Neuronal stem cell (in vitro differentiated cells): ENCODE measurements around the gene MYOT.
"Not testable (repeated sequence)": the region's sequence is repeated elsewhere in the genome, so short reads cannot be mapped to it uniquely, and the experiment has no call there.

Experiments used
- DNase-seq: peaks from one replicate; pipeline ENCODE4 v3.0.0-alpha.2; 2013; ENCODE audit warnings: low spot score
- H2AFZ ChIP-seq: one replicate; pipeline ENCODE4 v1.6.1; 2013; ENCODE audit warnings: mild to moderate bottlenecking, low read length, inconsistent platforms
- H2AK5ac ChIP-seq: 2 replicates; pipeline ENCODE4 v1.6.1; 2013; ENCODE audit warnings: low read depth, mild to moderate bottlenecking, inconsistent platforms, low read length, moderate library complexity, mixed read lengths
- H2BK120ac ChIP-seq: 2 replicates; pipeline ENCODE4 v1.6.1; 2013; ENCODE audit warnings: low read depth, mild to moderate bottlenecking, inconsistent platforms, low read length, moderate library complexity, mixed read lengths
- H2BK12ac ChIP-seq: one replicate; pipeline ENCODE4 v1.6.1; 2013; ENCODE audit warnings: low read length, inconsistent platforms
- H2BK15ac ChIP-seq: 2 replicates; pipeline ENCODE4 v1.6.1; 2013; ENCODE audit warnings: mild to moderate bottlenecking, low read length, inconsistent platforms, mixed read lengths
- H2BK5ac ChIP-seq: one replicate; pipeline ENCODE4 v1.6.1; 2013; ENCODE audit warnings: inconsistent platforms, mild to moderate bottlenecking, low read length, moderate library complexity
- H3K14ac ChIP-seq: one replicate; pipeline ENCODE4 v1.6.1; 2013; ENCODE audit warnings: low read length, inconsistent platforms
- H3K18ac ChIP-seq: 2 replicates; pipeline ENCODE4 v1.6.1; 2013; ENCODE audit warnings: low read length, inconsistent platforms
- H3K23ac ChIP-seq: 2 replicates; pipeline ENCODE4 v1.6.1; 2013; ENCODE audit warnings: low read depth, mild to moderate bottlenecking, mixed read lengths, low read length, inconsistent platforms; ENCODE audit not compliant: poor library complexity
- H3K27ac ChIP-seq: replicated peaks from 3 replicates; pipeline ENCODE4 v1.5.1; 2013; ENCODE audit warnings: low read length, inconsistent platforms
- H3K27me3 ChIP-seq, 3 experiments: 2 replicates each; pipeline ENCODE4 v1.6.1; 2013; ENCODE audit warnings: low read length in 3 of 3, mild to moderate bottlenecking in 2 of 3, inconsistent platforms in 1 of 3, low read depth in 1 of 3, mixed read lengths in 1 of 3, moderate library complexity in 1 of 3; ENCODE audit not compliant: control insufficient read depth in 3 of 3, insufficient read depth in 3 of 3
- H3K36me3 ChIP-seq, 2 donors: replicated peaks in 1 of 2; 2 replicates each; pipeline ENCODE4 v1.6.1; 2013; ENCODE audit warnings: low read length in 2 of 2; ENCODE audit not compliant: control insufficient read depth in 2 of 2, insufficient read depth in 2 of 2
- H3K4ac ChIP-seq: 2 replicates; pipeline ENCODE4 v1.6.1; 2013; ENCODE audit warnings: inconsistent platforms, mild to moderate bottlenecking, low read length, moderate library complexity
- H3K4me1 ChIP-seq, 2 donors: 1 replicate in 1 of 2; 2 replicates in 1 of 2; pipeline ENCODE4 v1.6.1; 2013; ENCODE audit warnings: low read length in 2 of 2, low read depth in 1 of 2; ENCODE audit not compliant: control insufficient read depth in 2 of 2, insufficient read depth in 1 of 2
- H3K4me2 ChIP-seq: one replicate; pipeline ENCODE4 v1.6.1; 2013; ENCODE audit warnings: mild to moderate bottlenecking, low read length, inconsistent platforms; ENCODE audit not compliant: insufficient read depth, poor library complexity, severe bottlenecking
- H3K4me3 ChIP-seq, 2 donors: 2 replicates each; pipeline ENCODE4 v1.5.1; 2013; ENCODE audit warnings: low read length in 2 of 2, mild to moderate bottlenecking in 2 of 2, inconsistent platforms in 1 of 2, moderate library complexity in 1 of 2
- H3K79me1 ChIP-seq: one replicate; pipeline ENCODE4 v1.6.1; 2013; ENCODE audit warnings: low read depth, mild to moderate bottlenecking, inconsistent platforms, low read length, moderate library complexity
- H3K9ac ChIP-seq: one replicate; pipeline ENCODE4 v1.6.1; 2013; ENCODE audit warnings: mild to moderate bottlenecking, low read depth, low read length, inconsistent platforms; ENCODE audit not compliant: poor library complexity
- H3K9me3 ChIP-seq, 2 donors: replicated peaks in 1 of 2; 2 replicates each; pipeline versions ENCODE3 to v1.6.1; 2013; ENCODE audit warnings: low read length in 2 of 2, mild to moderate bottlenecking in 2 of 2, inconsistent platforms in 1 of 2, low read depth in 1 of 2, mixed read lengths in 1 of 2, moderate library complexity in 1 of 2; ENCODE audit not compliant: control insufficient read depth in 2 of 2, insufficient read depth in 1 of 2
- H4K8ac ChIP-seq: one replicate; pipeline ENCODE4 v1.6.1; 2013; ENCODE audit warnings: low read depth, mild to moderate bottlenecking, inconsistent platforms, low read length, moderate library complexity
- H4K91ac ChIP-seq: one replicate; pipeline ENCODE4 v1.6.1; 2013; ENCODE audit warnings: low read length, low read depth, mild to moderate bottlenecking, inconsistent platforms; ENCODE audit not compliant: poor library complexity
- WGBS, 2 donors: extraction: QIAGEN DNeasy Blood & Tissue Kit; methylation state at CpG; one replicate each; pipeline ENCODE4 v1.1.7; 2013; ENCODE audit warnings: missing lambda C conversion rate in 2 of 2, mixed read lengths in 1 of 2; ENCODE audit not compliant: insufficient read length in 2 of 2, insufficient replicate concordance in 1 of 2; ENCODE audit errors: extremely low coverage in 2 of 2; 5-methylcytosine and 5-hydroxymethylcytosine counted together

The MYOT gene

GRCh38 chr5:137847687-137848086, 20.0 kb upstream of the MYOT start:
- Histone ChIP-seq H3K36me3 (no peaks in the 10 kb centered on the region), H3K27me3 (no peaks in the 10 kb centered on the region), H3K4me3 (no peak overlapping the region), H3K18ac (no peak overlapping the region), H3K4ac (no peak overlapping the region), H3K23ac (no peak overlapping the region), H2BK15ac (no peak overlapping the region), H4K91ac (no peak overlapping the region), H3K9ac (no peak overlapping the region), H3K4me1 (no peaks in the 10 kb centered on the region), H3K4me2 (no peak overlapping the region), H3K79me1 (no peaks in the 10 kb centered on the region), H4K8ac (no peak overlapping the region), H3K9me3 (no peaks in the 10 kb centered on the region), H2AFZ (no peak overlapping the region), H2AK5ac (no peak overlapping the region), H2BK12ac (no peak overlapping the region), H2BK120ac (no peak overlapping the region), H2BK5ac (no peak overlapping the region), H3K14ac (no peak overlapping the region), H3K27ac (no peak overlapping the region)
- DNase-seq = no peak
- no CpG with 5 or more reads among the region's 6 CpGs for WGBS, 2 donors

DNA sequence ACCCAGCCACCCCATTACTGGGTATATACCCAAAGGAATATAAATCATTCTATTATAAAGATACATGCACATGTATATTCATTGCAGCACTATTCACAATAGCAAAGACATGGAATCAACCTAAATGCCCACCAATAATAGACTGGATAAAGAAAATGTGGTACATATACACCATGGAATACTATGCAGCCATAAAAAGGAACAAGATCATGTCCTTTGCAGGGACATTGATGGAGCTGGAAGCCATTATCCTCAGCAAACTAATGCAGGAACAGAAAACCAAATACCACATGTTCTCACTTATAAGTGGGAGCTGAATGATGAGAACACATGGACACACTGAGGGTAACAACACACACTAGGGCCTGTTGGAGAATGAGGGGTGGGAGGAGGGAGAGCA, 14.5 kb upstream of the MYOT start:
- H3K4me2 ChIP-seq, H2BK120ac ChIP-seq, H2AK5ac ChIP-seq, H3K4me3 ChIP-seq, H4K8ac ChIP-seq, H3K4ac ChIP-seq, H2BK12ac ChIP-seq, H3K27me3 ChIP-seq, H3K9ac ChIP-seq, H2BK5ac ChIP-seq, H3K36me3 ChIP-seq, H2BK15ac ChIP-seq, H3K18ac ChIP-seq, H3K9me3 ChIP-seq, H3K14ac ChIP-seq, DNase-seq, H3K79me1 ChIP-seq, H4K91ac ChIP-seq, H3K23ac ChIP-seq, H3K4me1 ChIP-seq, H2AFZ ChIP-seq, H3K27ac ChIP-seq: not testable (repeated sequence)

- WGBS, 2 donors = no CpG with 5 or more reads among the region's 3 CpGs
- H3K27me3 ChIP-seq = peaks cover 0 to 22% (median 0%) of the 10 kb centered on the region in 3 experiments
- H3K9ac ChIP-seq = no peak overlapping the region
- H3K4me2 ChIP-seq = no peak overlapping the region
- no peak overlapping the region for H3K4me3 ChIP-seq
- H2AK5ac ChIP-seq = no peak overlapping the region
- no peak overlapping the region for H2AFZ ChIP-seq
- no peak overlapping the region for H3K23ac ChIP-seq
- H3K36me3 ChIP-seq = no peaks in the 10 kb centered on the region
- no peak overlapping the region for H3K4ac ChIP-seq
- no peak overlapping the region for H3K14ac ChIP-seq
- H2BK120ac ChIP-seq = no peak overlapping the region
- H3K4me1 ChIP-seq = peaks cover 0 to 1% of the 10 kb centered on the region in 2 donors
- H3K9me3 ChIP-seq = peaks cover 0 to 2% of the 10 kb centered on the region in 2 donors
- no peak overlapping the region for H4K91ac ChIP-seq
- no peaks in the 10 kb centered on the region for H3K79me1 ChIP-seq
- H3K27ac ChIP-seq = no peak overlapping the region
- no peak overlapping the region for H2BK15ac ChIP-seq
- H2BK12ac ChIP-seq = no peak overlapping the region
- no peak overlapping the region for H4K8ac ChIP-seq
- no peak for DNase-seq
- no peak overlapping the region for H3K18ac ChIP-seq
- H2BK5ac ChIP-seq = no peak overlapping the region
Measured at GRCh38 chr5:137856201-137856600, 11.5 kb upstream of the MYOT start.

DNA sequence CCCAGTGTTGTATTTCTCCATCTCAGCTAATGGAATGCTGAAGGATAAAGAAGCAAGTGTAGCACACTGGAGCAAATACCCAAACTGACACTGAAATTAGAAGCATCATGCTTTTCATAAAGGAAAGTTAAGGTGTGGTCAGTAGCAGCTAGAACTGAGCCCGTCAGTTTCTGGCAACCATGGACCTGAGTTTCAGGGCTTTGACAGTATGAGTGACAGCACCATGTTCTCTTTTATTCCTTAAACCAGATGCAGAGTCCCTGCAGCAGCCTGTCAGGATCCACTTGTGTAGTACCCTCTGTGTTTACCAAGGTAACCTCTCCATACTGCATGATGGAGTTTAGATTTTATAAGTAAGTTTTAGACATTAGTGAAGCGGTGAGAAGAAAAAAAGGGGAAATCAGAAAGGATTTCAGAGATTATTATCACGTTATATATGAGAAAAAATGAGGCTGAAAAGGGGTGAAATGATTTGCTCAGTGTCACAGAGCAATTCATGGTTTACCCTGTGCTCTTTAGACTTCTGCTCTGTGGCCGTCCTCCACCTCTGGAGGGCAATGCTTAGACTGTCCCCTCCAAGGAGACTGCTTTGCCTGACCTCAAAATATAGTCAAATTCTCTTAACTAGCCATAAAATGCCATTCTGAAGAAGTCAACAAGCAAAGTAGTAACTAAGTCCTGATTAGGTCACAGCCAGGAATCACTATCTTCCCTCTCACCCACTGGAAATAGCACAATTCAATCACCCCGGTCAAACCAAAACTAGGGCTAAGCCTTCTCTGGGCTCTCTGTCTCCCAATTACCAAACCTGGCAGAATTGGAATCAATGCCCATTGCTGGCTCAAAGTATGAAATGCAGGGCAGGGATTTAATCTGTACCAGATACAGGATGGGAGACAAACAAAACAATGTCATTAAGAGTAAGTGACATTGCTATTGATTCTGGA, 10.5 kb upstream of the MYOT start:
- Histone ChIP-seq H3K4ac (no peak overlapping the region), H2BK5ac (no peak overlapping the region), H2BK15ac (no peak overlapping the region), H3K4me2 (no peak overlapping the region), H2AK5ac (no peak overlapping the region), H3K4me1 (peaks cover 0 to 1% of the 10 kb centered on the region in 2 donors), H3K79me1 (no peaks in the 10 kb centered on the region), H2AFZ (no peak overlapping the region), H4K8ac (no peak overlapping the region), H4K91ac (no peak overlapping the region), H3K23ac (no peak overlapping the region), H3K27ac (no peak overlapping the region), H3K36me3 (no peaks in the 10 kb centered on the region), H3K9ac (no peak overlapping the region), H2BK12ac (no peak overlapping the region), H3K27me3 (peaks cover 0 to 26% (median 0%) of the 10 kb centered on the region in 3 experiments), H3K14ac (no peak overlapping the region), H2BK120ac (no peak overlapping the region), H3K9me3 (peaks cover 0 to 2% of the 10 kb centered on the region in 2 donors), H3K18ac (no peak overlapping the region), H3K4me3 (no peak overlapping the region)
- no peak for DNase-seq
- WGBS, 2 donors = 100% methylated on average over 1 of the region's 5 CpGs; no CpG with 5 or more reads in 1 of the 2 donors
